H54 (cell line): ENCODE data around the gene NHEJ1.

Experiments
- DNase-seq: peaks from one replicate; pipeline ENCODE4 v3.0.0; 2011; ENCODE audit warnings: low spot score, mixed read lengths; ENCODE audit not compliant: insufficient read length
- FAIRE-seq: peaks from 3 replicates; lab custom pipeline; 2011; peaks lifted over from hg19 to GRCh38; lab: Jason Lieb, UNC
- POLR2A ChIP-seq: IDR thresholded peaks from 2 replicates; pipeline ENCODE4 v1.6.1; 2011; ENCODE audit warnings: low read depth, mild to moderate bottlenecking, low read length

Gene NHEJ1

GRCh38 chr2:219116776-219117646 is 43.6 kb downstream of the NHEJ1 start:
- DNase-seq, result no peak
- TF ChIP-seq POLR2A, result no peak
- FAIRE-seq, result no peak

GRCh38 chr2:219112651-219113338 is 47.8 kb downstream of the NHEJ1 start:
- TF ChIP-seq POLR2A, result no peak
- no peak for DNase-seq
- FAIRE-seq, result no peak

GRCh38 chr2:219112062-219112406 is 48.6 kb downstream of the NHEJ1 start:
- DNase-seq, result no peak
- TF ChIP-seq POLR2A, result no peak
- FAIRE-seq, result no peak

- TF ChIP-seq POLR2A, result no peak
- FAIRE-seq, result no peak
- DNase-seq, result no peak
These were observed 49.1 kb downstream of the NHEJ1 start for GRCh38 chr2:219111375-219112061.

GRCh38 chr2:219109471-219109870 is 51.1 kb downstream of the NHEJ1 start:
- FAIRE-seq (no peak), DNase-seq (no peak)
- no peak for TF ChIP-seq POLR2A

- no peak for TF ChIP-seq POLR2A
- FAIRE-seq (no peak), DNase-seq (no peak)
These were observed 52.9 kb downstream of the NHEJ1 start for GRCh38 chr2:219107758-219108157.

GRCh38 chr2:219106251-219106650 is 54.4 kb downstream of the NHEJ1 start:
- DNase-seq, result no peak
- TF ChIP-seq POLR2A, result no peak
- FAIRE-seq, result no peak

- FAIRE-seq (peak; percentile 93), DNase-seq (peak; percentile 30)
- TF ChIP-seq POLR2A, result no peak
These were observed 56.2 kb downstream of the NHEJ1 start for GRCh38 chr2:219104107-219105035.

GRCh38 chr2:219099329-219099728 is 61.3 kb downstream of the NHEJ1 start:
- peak; percentile 15 for FAIRE-seq
- TF ChIP-seq POLR2A, result no peak
- DNase-seq, result peak; percentile 12

- FAIRE-seq, result no peak
- DNase-seq, result no peak
- TF ChIP-seq POLR2A, result no peak
These were observed 65.1 kb downstream of the NHEJ1 start for GRCh38 chr2:219095406-219095935.

GRCh38 chr2:219094171-219094570 is 66.4 kb downstream of the NHEJ1 start:
- FAIRE-seq, result no peak
- TF ChIP-seq POLR2A, result no peak
- no peak for DNase-seq

- DNase-seq (no peak), FAIRE-seq (no peak)
- no peak for TF ChIP-seq POLR2A
These were observed 69.9 kb downstream of the NHEJ1 start for GRCh38 chr2:219090436-219091299.
